HK-2 (cell line): ENCODE measurements around the gene NAALADL2.

Source experiments
- DNase-seq: peaks from one replicate; pipeline ENCODE4 v3.0.0-alpha.2; 2018; ENCODE audit not compliant: unreplicated experiment

Gene NAALADL2

GRCh38 chr3:175662815-175663214 is 803.7 kb downstream of the NAALADL2 start:
- DNase-seq, result no peak

- DNase-seq, result no peak
Measured at GRCh38 chr3:175664911-175665310, 805.8 kb downstream of the NAALADL2 start.

GRCh38 chr3:175668300-175668699 is 809.2 kb downstream of the NAALADL2 start:
- DNase-seq, result no peak

GRCh38 chr3:175670557-175670956 is 811.4 kb downstream of the NAALADL2 start:
- DNase-seq, result no peak

GRCh38 chr3:175672119-175672689 is 813.1 kb downstream of the NAALADL2 start:
- DNase-seq, result no peak

GRCh38 chr3:175679568-175679967 is 820.4 kb downstream of the NAALADL2 start:
- no peak for DNase-seq

DNA sequence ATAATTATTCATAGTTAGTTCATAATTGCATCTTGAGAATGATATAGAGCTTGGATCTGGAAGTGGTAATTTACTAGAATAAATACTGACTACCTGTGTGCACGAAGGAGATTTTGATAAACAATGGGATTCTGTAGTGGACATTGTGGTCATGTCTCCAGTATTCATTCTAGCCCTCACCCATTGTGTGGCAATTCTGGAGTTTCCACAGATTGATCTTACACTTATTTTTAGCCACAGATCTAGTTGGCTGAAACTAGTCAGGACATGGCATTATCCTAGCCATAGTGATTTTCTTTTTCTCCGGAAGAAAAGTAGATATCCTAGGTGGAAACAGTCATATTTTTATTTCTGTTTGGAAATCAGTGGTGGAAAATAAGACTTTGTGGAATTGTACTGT is 833.1 kb downstream of the NAALADL2 start:
- no peak for DNase-seq

GRCh38 chr3:175695251-175695650 is 836.1 kb downstream of the NAALADL2 start:
- no peak for DNase-seq

- no peak for DNase-seq
Measured at GRCh38 chr3:175702956-175703355, 843.8 kb downstream of the NAALADL2 start.

DNA sequence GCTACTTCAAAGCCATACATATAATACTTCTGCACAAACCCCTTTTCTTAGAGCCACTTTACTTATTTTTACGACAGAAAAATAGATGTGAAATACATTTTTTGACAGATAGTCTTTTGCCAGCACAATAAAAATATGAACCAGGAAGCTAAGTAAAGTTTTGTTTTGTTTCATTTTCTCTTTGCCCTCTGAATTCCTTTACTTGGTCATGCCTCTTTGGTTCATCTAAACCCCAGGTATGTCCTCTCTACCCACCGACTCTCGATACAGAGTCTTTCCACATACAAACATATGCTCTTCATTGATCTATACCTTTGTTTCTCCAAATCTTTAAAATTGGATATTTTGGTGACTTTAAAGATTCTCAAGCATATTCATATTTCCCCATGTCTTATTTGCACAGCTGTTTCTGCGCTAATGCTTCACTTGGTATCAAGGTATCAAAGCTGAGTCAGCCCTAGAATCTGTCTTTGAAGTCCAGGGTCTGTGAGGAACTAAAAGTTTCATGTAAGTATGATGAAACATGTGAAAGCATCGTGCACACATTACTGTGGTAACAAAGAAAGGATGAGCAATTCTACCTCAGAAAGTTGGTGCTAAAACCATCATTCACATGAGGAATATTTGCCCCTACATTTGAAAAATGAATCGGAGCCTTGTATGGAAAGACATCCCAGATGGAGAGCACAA is 845.4 kb downstream of the NAALADL2 start:
- no peak for DNase-seq

DNA sequence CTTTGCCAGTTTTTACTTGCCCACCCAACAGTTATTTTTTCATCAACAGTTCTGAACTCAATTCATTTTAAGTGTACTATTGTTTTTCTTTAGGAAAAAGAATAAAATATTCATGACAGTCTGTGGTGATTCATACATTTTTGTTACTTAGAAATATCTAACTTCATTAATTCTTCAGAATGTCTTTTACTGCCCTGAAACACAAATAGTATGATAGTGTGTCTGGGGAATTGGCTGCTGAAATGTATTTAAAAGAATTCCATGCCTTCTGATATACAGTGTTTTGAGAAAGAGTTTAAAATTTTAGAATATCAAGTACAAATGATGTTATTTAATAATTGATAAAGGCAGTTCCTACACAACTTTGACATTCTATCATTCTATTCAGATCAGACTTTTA is 854.1 kb downstream of the NAALADL2 start:
- no peak for DNase-seq

DNA sequence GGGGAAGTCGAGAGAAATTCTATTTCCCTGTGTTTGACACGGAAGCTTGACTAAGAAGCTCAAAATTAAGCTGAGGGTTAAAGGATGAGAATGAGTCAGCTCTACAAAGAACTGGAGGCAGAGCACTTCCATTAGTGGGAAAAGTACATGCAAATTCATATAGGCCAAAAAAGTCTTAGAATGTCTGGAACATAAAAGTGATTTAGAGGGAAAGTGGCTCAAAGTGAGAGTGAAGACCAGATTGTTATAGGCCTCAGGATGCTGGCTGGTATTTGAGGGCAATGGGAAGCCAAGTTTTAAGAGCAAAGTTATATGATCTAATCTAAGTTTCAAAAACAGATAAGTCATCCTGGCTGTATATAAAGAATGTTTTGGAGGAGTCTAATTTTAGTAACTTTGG is 857.3 kb downstream of the NAALADL2 start:
- DNase-seq, result no peak

GRCh38 chr3:175726228-175726627 is 867.1 kb downstream of the NAALADL2 start:
- DNase-seq, result no peak

- DNase-seq, result no peak
Measured at GRCh38 chr3:175728566-175728965, 869.4 kb downstream of the NAALADL2 start.

DNA sequence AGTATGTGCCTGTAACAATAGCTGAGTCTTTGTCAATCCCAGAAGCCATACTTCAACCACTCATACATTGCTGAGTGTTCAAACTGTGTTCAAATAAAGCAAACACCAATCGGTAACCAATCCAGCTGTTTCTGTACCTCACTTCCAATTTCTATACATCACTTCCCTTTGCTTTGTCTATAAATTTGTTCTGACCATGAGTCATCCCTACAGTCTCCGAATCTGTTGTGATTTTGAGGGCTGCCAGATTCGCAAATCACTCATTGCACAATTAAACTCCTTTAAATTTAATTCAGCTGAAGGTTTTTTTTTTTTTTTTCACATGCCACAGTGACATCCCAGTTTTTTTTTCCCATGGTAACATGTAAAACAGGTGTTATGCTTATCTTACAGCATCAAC is 870.3 kb downstream of the NAALADL2 start:
- DNase-seq, result no peak

GRCh38 chr3:175731543-175731942 is 872.4 kb downstream of the NAALADL2 start:
- no peak for DNase-seq

- DNase-seq, result no peak
Measured at GRCh38 chr3:175732017-175732416, 872.9 kb downstream of the NAALADL2 start.

DNA sequence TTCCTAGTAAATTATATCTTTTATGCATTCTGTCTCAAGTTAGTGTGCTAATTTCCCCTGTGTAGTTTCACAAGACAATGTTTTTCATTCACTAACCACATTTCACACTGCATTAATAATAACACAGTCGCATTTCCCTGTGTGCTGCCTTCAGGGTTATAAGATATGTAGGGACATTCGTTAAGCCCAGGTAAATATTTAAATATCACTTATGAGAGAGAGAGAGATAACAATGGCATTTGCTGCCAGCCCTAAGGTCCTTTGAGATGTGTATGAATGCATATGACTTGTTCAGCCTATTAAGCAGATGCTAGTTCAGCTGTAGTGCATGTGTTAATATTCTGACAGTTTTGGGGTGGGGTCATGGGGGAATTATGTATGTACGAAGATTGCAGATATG is 876.7 kb downstream of the NAALADL2 start:
- no peak for DNase-seq

- no peak for DNase-seq
Measured at GRCh38 chr3:175737646-175738572, 878.8 kb downstream of the NAALADL2 start.

DNA sequence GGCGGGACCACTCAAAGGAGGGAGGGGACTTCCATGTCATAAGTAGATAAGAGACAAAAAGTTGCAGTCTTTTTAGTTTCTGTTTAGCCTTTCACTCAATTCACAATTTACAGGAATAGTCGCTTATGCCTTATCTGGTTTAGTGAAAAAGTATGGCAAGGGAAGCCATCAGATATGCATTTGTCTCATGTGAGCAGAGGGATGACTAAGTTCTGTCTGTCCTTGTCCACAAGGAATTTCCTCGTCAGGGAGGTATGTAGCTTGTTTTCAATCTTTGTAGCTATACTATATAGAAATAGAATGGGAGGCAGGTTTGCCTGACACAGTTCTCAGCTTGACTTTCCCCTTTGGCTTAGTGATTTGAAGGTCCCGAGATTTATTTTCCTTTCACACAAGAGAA is 882.8 kb downstream of the NAALADL2 start:
- DNase-seq, result no peak

GRCh38 chr3:175743733-175744400 is 884.7 kb downstream of the NAALADL2 start:
- DNase-seq, result peak; percentile 15

DNA sequence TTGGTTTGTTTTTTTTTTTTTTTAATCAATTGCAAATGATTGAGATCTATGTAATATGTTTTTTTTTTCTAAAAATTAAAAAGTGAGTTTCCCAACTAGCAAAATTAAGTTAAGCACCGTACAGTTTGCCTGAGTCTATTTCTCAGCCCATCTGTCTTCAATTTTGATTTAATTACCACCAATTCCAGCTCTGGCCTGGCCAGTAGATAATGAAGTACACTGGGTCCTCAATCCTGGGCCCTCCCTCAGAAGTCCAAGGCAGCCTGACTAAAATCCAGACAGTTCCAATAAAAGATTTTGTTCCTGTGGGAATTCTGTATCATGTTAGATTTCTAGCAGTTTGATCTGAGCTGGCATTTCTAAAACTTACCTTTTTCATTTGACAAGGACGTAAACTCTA is 887.2 kb downstream of the NAALADL2 start:
- no peak for DNase-seq
